HG03175 (cell line): ENCODE measurements around the gene OR10A3.

Source experiments
- ATAC-seq: cut with Tn5 transposase; IDR thresholded peaks from one replicate; pipeline ENCODE4 v1.9.1; 2021; ENCODE audit warnings: mild to moderate bottlenecking, moderate library complexity; ENCODE audit not compliant: unreplicated experiment

Gene OR10A3

DNA sequence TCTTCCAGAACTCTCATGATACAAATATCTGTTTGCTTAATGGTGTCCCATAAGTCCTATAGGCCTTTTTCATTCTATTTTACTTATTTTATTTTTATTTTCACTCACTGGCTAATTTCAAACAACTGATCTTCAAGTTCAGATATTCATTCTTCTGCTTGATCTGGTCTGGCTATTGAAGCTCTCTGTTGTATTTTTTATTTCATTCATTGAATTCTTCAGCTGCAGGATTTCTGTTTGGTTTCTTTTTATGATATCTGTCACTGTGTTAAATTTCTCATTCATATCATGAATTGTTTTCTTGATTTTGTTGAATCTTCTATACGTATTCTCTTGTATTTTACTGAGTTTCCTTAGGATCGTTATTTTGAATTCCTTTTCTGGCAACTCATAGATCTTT lies 2.6 kb upstream of the OR10A3 start:
- ATAC-seq, result no peak

DNA sequence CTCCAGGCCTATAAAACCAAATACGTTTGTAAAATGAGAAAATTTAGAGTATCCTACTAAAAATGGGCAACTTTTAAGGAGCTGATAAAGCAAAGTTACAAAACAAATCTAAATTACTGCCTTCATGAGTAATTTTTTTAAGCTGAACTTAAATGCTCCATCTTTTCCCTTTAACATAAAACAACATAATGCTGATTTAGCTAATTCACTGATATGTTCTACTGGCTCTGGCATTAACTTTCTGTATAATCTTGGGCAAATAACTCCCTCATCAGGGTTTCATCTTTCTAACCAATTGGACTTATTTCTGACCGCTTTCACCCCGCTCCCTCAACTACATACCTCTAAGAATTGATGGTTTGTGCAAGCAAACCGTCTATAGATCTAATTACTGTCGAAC lies 362 bp downstream of the OR10A3 start:
- ATAC-seq, result no peak

DNA sequence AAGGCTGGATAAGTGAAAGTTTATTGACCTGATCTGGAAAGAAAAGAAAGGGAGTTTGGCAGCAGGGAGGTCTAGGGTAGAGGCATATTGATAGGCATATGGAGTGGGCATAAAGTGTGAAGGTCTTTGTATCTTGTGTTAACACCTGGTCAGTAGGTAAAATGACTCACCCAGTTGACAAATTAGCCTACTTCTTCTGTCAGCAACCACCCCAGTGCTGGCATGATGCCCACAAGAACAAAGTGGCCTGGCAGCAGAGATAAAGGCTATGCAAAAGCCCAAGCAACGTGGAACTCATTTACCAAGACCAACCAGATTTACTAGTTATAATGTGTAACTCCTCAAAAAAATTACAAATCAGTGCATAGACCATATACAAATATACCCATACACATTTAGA lies 4.9 kb downstream of the OR10A3 start:
- ATAC-seq, result no peak

DNA sequence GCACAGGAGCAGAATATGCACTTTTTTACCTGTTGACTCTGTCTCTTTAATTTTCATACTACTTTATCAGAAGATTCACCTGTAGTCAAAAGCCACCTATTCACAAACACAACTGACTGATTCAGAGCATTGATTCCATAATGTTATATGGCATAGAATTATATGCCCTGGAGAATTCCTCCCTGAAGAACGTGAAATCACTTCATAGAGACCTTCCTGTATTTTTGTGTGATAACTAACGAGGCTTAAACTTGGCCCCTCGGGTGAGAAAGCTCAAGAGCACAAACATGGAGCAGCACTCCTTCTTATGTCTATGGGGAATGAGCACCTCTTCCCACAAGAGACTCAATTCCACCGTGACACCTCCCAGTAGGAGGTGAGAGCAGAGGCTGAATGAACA lies 10.3 kb downstream of the OR10A3 start, which contains the start of gene OR10A6:
OR10A6 (minus strand) TSS at position 101 of the 400 bp plus-strand sequence. CDS start 2,606 bp downstream, outside the sequence.
- no peak for ATAC-seq

DNA sequence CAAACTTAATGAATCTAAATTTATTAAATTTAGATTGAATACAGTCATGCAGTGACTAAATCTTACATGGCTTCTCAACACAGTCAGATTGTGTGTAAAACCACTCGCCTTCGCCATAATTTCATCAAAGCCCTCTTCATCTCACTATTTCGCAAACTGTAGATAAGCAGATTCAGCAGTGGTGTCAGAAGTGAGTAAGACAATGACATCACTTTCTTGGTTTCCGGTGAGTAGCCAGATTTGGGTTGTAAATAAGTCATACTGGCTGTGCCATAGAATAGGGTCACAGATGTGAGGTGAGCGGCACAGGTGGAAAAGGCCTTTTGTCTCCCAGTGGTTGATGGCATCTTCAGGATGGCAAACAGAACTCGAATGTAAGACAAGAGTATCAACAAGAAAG lies 13.9 kb downstream of the OR10A3 start:
- no peak for ATAC-seq

DNA sequence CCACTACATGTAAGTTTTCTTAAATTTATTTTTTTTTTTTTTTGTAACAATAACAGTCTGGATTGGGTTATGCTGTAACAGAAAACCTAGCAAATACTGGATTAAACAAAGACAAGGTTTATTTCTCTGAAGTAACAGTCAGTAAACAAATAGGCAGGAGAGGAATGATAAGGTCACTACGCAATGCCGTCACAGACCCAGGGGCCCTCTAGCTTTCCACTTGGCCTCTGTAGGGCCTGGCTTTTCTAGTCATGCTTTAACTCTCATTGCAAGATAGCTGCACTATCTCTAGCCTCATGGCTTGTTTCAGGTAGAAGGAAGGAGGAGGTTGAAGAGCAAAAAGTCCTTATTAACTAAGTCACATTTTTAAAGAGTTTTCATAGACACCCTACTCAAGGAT lies 17.0 kb downstream of the OR10A3 start:
- ATAC-seq, result no peak

DNA sequence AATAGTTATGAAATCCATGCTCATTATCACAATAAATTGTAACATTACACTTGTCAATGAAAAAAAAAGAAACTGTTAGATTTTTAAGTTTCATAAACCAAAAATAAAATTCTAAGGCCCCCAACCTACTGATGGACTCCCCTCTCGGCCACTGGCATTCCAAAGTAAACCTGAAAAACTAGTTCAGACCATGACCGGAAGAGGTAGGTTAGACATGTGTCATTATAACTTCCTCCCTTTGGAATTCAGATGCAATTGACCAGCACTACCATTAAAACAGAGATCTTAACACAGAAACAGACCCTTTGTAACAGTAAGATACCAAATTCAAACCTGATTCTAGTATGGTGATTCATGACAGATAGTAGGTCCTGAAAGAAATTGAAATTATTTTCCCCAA lies 23.4 kb downstream of the OR10A3 start:
- ATAC-seq, result no peak

DNA sequence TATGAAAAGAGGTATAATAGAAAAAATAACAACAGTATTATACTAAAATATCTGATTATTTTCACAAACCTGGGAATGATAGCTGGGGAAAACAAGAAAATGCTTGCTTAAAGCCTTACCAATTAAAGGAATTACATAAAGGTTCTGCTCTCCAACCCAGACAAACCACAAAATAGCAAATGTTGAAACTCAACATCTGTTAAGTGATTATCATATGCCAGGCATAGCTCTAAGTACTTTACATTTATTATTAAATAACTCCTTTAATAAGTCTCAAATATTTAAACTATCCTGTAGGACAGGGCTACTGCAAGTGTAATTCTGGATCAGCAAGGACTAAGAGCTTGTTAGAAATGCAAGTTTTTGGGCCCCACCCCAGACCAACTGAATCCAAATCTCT lies 30.5 kb downstream of the OR10A3 start:
- ATAC-seq, result no peak

DNA sequence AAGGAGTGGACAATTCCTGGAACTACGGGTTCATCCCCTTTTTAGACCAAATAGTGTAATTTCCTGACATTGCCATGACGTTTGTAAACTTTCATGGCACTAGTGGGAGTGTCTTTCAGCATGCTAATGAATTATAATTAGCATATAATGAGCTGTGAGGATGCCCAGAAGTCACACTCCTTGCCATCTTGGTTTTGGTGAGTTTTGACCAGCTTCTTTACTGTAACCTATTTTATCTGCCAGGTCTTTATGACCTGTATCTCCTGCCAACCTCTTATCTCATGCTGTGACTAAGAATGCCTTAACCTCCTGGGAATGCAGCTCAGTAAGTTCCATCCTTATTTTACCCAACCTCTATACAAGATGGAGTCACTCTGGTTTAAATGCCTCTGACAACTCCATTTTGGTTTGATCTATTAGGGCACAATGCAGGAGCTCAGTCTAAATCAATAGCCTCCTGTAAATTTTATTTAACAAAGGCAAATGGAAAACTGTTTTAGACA lies 31.2 kb downstream of the OR10A3 start:
- ATAC-seq, result no peak

DNA sequence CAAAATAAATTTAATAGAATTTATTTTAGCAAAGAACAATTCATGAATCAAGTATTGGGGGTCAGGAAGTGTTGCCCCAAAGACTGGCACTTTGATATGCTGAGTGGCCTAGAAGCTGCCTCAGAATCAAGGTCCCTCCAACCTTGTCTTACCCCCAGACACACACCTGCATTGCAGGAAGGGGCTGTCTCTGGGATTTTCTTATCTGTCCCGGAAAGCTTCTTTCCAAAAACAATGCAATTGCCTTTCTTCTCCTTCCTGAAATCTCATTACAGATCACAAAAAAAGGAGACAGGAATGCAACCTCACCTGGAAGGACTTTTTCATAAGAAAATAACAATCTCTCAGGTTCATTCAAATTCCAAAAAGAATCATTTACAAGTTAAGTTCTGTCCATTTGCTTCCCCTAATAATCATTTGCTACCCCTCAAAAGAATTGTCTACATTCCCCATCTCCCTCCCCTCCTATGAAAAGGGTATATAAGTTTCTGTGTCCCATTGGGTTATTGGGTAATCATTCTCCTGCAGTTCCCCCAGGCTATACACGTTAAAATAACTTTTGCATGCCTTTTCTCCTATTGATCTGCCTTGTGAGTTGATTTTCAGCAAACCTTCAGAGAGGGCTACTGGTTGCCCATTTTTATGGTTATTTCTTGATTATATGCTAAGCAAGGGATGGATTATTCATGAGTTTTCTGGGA lies 31.8 kb downstream of the OR10A3 start:
- no peak for ATAC-seq

DNA sequence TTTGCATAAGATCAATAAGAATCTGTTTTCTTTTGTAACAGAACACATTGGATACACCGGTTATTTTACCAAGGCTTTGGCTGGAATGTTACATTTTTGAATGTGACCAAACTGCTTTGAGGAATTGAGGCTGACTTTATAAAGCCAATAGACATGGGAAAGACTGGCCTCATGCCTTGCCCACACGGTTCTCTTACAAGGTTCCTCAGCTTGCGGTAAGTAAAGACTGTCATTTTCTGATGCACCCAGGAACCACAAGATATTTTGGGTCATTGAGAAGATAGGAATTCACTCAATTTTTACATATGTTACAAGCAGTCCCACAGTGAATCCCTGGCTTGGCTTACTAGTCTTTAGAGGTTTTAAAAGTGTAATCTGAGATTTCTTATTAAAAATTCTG lies 34.4 kb downstream of the OR10A3 start:
- ATAC-seq, result no peak

DNA sequence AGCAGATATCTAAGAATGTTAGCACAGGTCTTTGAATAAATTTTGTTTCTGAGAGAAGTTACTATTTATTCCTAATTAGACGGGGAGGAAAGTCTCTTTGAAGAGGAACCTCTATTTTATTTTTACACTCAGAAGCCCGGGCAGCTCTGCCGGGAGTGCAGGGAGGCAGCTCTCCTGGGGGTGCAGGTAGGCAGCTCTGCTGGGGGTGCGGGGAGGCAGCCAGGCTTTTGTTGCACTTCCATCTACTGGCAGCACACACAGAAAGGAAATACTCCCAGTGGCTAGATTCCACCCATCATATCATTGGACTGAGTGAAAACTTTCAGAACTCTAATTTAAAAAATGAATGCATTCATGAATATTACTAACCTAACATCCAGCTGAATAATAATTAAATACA lies 35.0 kb downstream of the OR10A3 start:
- no peak for ATAC-seq

DNA sequence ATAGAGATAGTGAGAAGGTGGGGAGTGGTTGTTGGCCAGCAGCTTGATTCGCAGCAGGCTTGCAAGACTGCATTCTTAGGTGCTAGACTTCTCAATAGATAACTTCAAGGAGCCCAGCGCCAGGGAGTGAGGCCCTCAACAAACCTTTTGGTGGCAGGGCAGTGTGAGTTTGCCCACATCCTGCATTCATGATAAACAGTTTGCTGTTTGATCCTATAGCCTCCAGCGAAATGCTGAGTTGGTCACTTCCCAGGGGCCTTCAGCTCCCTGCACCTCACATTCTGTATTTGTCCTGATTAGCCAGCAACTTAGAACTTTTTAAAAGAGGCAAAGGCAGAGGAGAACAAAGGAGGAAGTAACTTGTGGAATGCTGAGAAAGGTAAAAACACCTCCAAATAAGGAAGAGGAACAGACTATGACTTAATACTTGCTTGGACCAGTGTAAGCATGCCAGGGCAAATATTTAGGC lies 35.5 kb downstream of the OR10A3 start:
- ATAC-seq, result no peak

DNA sequence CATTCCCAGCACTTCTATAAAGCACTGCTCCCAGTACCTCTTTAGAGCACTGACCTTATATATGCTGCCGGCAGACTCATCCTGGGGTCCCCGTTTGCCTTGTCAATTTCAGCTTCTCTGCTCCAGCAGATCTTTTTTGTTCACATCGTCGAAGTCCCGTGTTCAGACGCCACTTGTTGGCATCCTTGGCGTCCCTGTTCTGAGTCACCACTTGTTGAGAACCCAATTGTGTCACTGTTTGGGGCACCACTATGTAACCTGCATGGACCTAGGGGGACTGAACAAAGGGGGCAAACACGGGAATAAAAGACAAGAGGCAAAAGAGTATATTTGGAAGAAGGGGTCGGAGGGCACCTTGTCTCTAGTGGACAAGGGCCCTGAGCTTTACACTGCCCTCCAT lies 36.0 kb downstream of the OR10A3 start:
- ATAC-seq, result no peak

DNA sequence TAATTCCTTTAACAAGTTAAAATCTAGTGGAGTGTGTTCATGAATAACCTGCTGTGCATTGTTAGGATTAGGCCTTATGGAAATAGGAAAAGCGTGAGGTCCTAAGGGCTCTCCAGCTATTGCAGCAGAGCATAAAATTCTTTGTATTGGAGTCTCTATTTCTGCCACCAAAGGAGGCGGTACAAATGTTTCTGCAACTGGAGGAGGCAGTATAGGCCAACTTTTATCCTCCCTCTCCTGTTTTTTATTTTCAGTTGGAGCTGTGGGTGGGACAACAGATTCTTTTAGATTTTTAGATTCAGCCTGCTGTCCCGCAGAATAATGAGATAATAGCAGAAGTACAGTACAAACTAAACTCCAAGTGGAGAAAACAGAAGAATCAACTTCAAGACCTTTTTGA lies 36.6 kb downstream of the OR10A3 start:
- ATAC-seq, result no peak

DNA sequence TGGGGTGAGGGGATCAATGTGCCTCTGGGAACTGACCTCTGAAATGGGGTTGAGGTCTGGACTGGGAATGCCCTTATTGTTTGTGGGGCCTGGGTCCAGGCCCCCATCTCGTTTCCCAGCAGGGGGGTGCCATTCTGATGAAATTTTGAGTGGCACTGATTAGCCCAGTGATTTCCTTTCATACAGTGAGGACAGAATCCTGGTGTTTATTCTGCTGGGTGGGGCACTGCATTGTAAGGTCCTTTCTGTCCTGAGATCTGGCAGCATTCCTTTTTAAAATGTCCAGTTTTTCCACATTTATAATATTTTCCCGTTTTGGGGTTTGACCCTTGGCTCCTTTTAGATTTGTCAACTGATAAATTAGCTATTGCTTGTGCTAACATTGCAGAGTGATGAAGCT lies 37.6 kb downstream of the OR10A3 start:
- no peak for ATAC-seq

DNA sequence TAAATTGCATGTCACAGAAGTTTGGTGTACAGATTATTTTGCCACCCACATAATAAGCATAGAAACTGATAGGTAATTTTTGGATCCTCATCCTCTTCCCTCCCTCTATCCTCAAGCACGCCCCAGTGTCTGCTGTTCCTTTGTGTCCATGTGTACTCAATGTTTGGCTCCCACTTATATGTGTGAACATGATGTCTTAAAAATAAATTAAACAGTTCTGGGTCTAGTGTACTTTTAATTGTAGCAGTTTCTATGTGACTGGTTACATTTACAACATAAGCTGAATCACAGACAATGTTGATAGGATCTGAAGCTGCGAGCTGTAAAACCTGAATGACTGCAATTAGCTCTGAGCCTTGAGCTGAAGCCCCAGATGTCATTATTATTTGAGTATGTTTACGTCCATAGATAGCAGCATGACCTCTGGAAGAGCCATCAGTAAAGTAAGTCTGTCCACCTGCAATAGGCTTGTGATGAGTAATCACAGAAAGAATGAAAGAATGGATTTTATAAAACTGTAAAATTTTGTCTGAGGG lies 40.1 kb downstream of the OR10A3 start:
- ATAC-seq, result no peak

DNA sequence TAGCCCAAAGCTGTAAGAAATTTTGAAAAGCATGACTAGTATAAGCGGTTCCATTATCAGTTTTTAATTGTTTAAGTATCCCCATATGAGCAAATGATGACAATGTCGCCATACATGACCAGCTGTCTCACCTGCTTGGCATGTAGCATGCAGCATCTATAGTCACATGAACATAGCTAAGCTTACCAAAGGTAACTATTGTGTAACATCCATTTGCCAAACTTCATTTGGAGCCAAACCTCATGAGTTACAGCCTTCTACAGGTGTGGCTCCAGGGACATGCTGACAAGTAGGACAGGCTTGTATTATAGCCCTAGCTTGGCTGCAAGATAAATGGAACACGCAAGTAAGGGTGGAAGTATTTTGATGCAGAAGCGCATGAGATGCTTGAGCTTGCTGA lies 40.8 kb downstream of the OR10A3 start:
- ATAC-seq, result no peak

DNA sequence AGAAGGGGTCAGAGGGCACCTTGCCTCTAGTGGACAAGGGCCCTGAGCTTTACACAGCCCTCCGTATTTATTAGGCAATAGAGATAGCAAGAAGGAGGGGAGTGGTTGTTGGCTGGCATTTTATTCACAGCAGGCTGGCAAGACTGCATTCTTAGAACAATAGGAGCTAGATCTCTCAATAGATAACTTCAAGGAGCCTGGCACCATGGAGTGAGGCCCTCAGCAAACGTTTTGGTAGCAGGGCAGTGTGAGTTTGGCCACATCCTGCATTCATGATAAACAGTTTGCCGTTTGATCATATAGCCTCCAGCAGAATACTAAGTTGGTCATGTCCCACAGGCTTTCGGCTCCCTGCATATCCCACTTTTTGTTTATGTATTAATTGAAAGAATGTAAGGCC lies 42.1 kb downstream of the OR10A3 start:
- no peak for ATAC-seq

DNA sequence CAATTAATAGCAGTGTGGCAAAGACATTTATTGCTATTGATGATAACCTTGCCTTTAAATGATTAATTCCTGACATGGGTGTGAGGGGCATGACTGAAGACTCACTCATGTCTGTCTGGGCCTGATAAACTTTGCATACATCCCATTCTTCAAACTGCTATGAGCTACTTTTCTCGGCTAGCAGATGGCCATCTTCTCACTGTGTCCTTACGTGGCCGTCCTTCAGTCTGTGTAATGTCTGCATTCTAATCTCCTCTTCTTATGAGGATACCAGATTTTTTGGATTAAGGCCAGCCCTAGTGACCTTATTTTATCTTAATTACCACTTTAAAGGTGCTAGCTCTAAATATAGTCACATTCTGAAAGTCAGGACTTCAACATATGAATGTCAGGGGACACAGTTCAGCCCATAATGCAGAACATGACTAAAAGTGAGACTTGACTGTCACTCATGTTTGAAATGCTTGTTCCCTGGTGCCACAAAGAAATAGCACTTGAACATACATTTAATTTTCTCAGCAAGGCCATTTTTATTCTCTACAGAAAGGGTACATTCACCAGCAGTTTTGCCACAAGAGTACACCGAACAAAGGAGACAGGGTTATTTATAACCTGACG lies 42.7 kb downstream of the OR10A3 start:
- no peak for ATAC-seq

DNA sequence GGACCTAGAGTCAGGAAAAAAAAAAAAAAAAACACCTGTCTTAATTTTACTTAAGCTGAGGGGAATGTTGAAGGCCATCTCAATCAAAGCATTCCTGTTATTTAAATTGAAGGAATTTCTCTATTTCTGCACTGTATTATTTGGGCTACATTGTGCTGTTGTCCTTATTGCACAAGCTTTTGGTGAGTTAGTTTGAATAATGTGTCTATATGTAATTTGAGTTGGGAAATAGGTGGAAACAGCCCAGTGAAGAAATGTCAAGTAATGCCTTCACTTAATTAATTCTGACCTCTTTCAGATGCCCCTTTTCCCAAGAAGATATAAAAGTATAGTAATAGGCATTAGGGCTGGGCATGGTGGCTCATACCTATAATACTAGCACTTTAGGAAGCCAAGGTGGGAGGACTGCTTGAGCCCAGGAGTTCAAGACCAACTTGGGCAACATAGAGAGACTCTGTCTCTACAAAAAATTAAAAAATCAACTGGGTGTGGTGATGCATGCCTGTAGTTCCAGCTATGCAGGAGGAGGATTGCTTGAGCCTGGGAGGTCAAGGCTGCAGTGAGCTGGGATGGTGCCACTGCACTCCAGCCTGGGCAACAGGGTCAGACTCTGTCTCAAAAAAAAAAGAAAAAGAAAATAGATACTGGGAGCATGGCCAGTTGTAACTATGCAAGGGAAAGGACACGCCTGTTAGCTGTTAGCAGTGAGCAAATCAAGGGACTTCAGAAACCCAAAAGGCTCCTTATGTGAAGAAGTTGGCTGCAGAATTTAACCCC lies 45.3 kb downstream of the OR10A3 start:
- ATAC-seq, result no peak

DNA sequence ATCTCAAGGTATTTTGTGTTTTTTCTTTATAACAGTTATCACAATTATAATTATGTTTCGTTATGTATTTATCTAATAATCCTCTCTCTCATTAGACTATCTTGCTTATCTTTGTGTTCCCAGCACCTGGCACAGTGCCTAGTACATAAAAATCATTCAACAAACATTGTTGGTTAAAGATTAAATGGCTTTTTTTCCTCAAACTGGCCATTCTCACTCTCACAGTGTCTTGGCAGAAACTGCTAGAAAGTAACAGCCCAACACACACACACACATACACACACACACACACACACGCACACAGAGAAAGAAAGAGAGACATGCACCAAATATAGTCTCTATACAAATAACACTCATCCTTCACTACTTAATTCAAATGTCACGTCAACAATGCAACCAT lies 47.3 kb downstream of the OR10A3 start:
- no peak for ATAC-seq
